ENCODE measurements around the gene RPE65. TPM values are rescaled to one million over a fixed set of nuclear protein-coding genes. Genes with fewer than 3 reads are reported as not detected.
A peak's percentile ranks its signal among the peaks of the same experiment; 100 is the strongest.

RPE65 gene
- total and polyA plus RNA-seq, 2 donors (not counting 1 experiment from before 2014, with no cell fraction given), result not detected

DNA sequence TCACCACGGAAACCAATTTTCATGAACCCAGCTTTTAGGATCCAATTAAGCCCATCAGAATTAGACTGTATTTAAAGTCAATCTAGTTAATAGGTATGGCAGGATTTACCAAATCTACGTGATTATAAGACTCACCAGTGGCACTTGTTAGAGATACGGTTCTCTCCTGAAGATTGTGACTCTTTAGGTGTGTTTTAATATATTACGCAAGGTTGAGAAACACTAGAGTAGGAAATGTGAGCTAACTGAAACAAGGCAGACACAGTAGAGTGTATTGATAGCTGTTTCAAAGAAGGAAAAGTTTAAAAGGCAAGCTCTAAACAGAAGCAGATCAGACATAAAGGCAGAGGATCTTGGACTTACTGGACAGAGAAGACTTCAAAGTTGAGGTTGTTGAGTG is 11.2 kb upstream of the RPE65 start:
- Histone ChIP-seq H3K4me1 (ENCODE audit: control insufficient read depth, extremely low read depth, insufficient read depth, low read length) (no peaks in the 10 kb centered on the region), H3K36me3 (ENCODE audit: control insufficient read depth, insufficient read depth, low read length) (no peaks in the 10 kb centered on the region), H3K4me2 (ENCODE audit: extremely low read depth, insufficient read depth, low read length) (no peak overlapping the region)

GRCh38 chr1:68459796-68460195 is 10.0 kb upstream of the RPE65 start:
- H3K27me3 ChIP-seq (ENCODE audit: control insufficient read depth, insufficient read depth, low read length), result no peaks in the 10 kb centered on the region
- no peaks in the 10 kb centered on the region for H3K9me3 ChIP-seq (ENCODE audit: control insufficient read depth, insufficient read depth, low read depth, low read length)
- peak; percentile 32 to 37 for DNase-seq (ENCODE audit: low read depth in 2 of 2)
- TF ChIP-seq EZH2 (IDR thresholded peaks at IDR 0.05; ENCODE audit: low read length, missing control alignments) (no peak), CTCF (conservative IDR thresholded peaks at IDR 0.05 in 1 of 2, IDR thresholded peaks at IDR 0.05 in 1 of 2; ENCODE audit: low read depth in 1 of 2, low read length in 2 of 2) (no peak)
- H3K9ac ChIP-seq (ENCODE audit: insufficient read depth, low read length), result no peak overlapping the region
- no peak overlapping the region for H2AFZ ChIP-seq (ENCODE audit: low read length)
- no peak overlapping the region for H3K27ac ChIP-seq (ENCODE audit: insufficient read depth, low read length)
- H3K36me3 ChIP-seq (ENCODE audit: control insufficient read depth, insufficient read depth, low read length), result no peaks in the 10 kb centered on the region
- no peaks in the 10 kb centered on the region for H4K20me1 ChIP-seq (ENCODE audit: control insufficient read depth, extremely low read depth, insufficient read depth, low read length)
- no peaks in the 10 kb centered on the region for H3K79me2 ChIP-seq (ENCODE audit: control insufficient read depth, insufficient read depth, low read length)
- no peak overlapping the region for H3K4me2 ChIP-seq (ENCODE audit: extremely low read depth, insufficient read depth, low read length)
- H3K4me1 ChIP-seq (ENCODE audit: control insufficient read depth, extremely low read depth, insufficient read depth, low read length), result no peaks in the 10 kb centered on the region
- no peak overlapping the region for H3K4me3 ChIP-seq (replicated peaks in 1 of 4; ENCODE audit: control extremely low read depth in 1 of 4, insufficient read depth in 1 of 4, low read depth in 3 of 4, low read length in 4 of 4)

More for the DNA sequence above, 11.2 kb upstream of the RPE65 start:
- H4K20me1 ChIP-seq (ENCODE audit: control insufficient read depth, extremely low read depth, insufficient read depth, low read length), result no peaks in the 10 kb centered on the region
- DNase-seq (ENCODE audit: low read depth in 2 of 2), result no peak
- H3K79me2 ChIP-seq (ENCODE audit: control insufficient read depth, insufficient read depth, low read length), result no peaks in the 10 kb centered on the region
- H3K27me3 ChIP-seq (ENCODE audit: control insufficient read depth, insufficient read depth, low read length), result no peaks in the 10 kb centered on the region
- no peak overlapping the region for H3K9ac ChIP-seq (ENCODE audit: insufficient read depth, low read length)
- TF ChIP-seq EZH2 (IDR thresholded peaks at IDR 0.05; ENCODE audit: low read length, missing control alignments) (no peak), CTCF (conservative IDR thresholded peaks at IDR 0.05 in 1 of 2, IDR thresholded peaks at IDR 0.05 in 1 of 2; ENCODE audit: low read depth in 1 of 2, low read length in 2 of 2) (no peak)
- H3K9me3 ChIP-seq (ENCODE audit: control insufficient read depth, insufficient read depth, low read depth, low read length), result no peaks in the 10 kb centered on the region
- no peak overlapping the region for H2AFZ ChIP-seq (ENCODE audit: low read length)
- H3K27ac ChIP-seq (ENCODE audit: insufficient read depth, low read length), result no peak overlapping the region
- H3K4me3 ChIP-seq (replicated peaks in 1 of 4; ENCODE audit: control extremely low read depth in 1 of 4, insufficient read depth in 1 of 4, low read depth in 3 of 4, low read length in 4 of 4), result no peak overlapping the region

DNA sequence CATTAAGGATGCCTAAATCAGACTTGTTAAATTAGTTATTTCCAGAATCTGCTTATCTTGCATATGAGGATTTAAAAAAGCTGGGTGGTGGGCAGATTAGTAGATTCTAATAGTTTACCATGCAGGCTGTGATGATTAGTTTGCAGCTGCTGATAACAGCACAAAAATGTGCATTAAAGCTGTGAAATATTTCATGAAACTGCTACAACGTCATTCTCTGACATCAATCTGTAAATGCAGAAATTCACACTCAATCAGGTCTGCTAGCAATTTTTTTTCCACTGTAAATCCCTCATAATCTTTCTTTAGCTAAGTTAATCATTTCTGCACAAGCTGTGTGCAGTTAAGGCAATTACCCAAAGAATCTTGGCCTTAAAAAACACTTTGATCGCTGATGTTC is 9.3 kb upstream of the RPE65 start:
- no peaks in the 10 kb centered on the region for H4K20me1 ChIP-seq (ENCODE audit: control insufficient read depth, extremely low read depth, insufficient read depth, low read length)
- H3K36me3 ChIP-seq (ENCODE audit: control insufficient read depth, insufficient read depth, low read length), result no peaks in the 10 kb centered on the region
- H3K27ac ChIP-seq (ENCODE audit: insufficient read depth, low read length), result no peak overlapping the region
- no peak overlapping the region for H3K4me3 ChIP-seq (replicated peaks in 1 of 4; ENCODE audit: control extremely low read depth in 1 of 4, insufficient read depth in 1 of 4, low read depth in 3 of 4, low read length in 4 of 4)
- no peaks in the 10 kb centered on the region for H3K27me3 ChIP-seq (ENCODE audit: control insufficient read depth, insufficient read depth, low read length)
- H2AFZ ChIP-seq (ENCODE audit: low read length), result no peak overlapping the region
- H3K9me3 ChIP-seq (ENCODE audit: control insufficient read depth, insufficient read depth, low read depth, low read length), result no peaks in the 10 kb centered on the region
- no peak for DNase-seq (ENCODE audit: low read depth in 2 of 2)
- no peaks in the 10 kb centered on the region for H3K4me1 ChIP-seq (ENCODE audit: control insufficient read depth, extremely low read depth, insufficient read depth, low read length)
- no peak overlapping the region for H3K9ac ChIP-seq (ENCODE audit: insufficient read depth, low read length)
- no peak overlapping the region for H3K4me2 ChIP-seq (ENCODE audit: extremely low read depth, insufficient read depth, low read length)
- TF ChIP-seq EZH2 (IDR thresholded peaks at IDR 0.05; ENCODE audit: low read length, missing control alignments) (no peak), CTCF (conservative IDR thresholded peaks at IDR 0.05 in 1 of 2, IDR thresholded peaks at IDR 0.05 in 1 of 2; ENCODE audit: low read depth in 1 of 2, low read length in 2 of 2) (no peak)
- no peaks in the 10 kb centered on the region for H3K79me2 ChIP-seq (ENCODE audit: control insufficient read depth, insufficient read depth, low read length)

Data from fibroblast of lung (primary cell).